ENCODE data around the gene FNDC8. TPM values are rescaled to one million over a fixed set of nuclear protein-coding genes. Genes with fewer than 3 reads are reported as not detected.
A peak's percentile ranks its signal among the peaks of the same experiment; 100 is the strongest.

The FNDC8 gene
- total and polyA plus RNA-seq, 9 of the 15 experiments (the other 6 are each of a cell fraction or from before 2014, with no cell fraction given) = 0.04 TPM; not detected in 8

DNA sequence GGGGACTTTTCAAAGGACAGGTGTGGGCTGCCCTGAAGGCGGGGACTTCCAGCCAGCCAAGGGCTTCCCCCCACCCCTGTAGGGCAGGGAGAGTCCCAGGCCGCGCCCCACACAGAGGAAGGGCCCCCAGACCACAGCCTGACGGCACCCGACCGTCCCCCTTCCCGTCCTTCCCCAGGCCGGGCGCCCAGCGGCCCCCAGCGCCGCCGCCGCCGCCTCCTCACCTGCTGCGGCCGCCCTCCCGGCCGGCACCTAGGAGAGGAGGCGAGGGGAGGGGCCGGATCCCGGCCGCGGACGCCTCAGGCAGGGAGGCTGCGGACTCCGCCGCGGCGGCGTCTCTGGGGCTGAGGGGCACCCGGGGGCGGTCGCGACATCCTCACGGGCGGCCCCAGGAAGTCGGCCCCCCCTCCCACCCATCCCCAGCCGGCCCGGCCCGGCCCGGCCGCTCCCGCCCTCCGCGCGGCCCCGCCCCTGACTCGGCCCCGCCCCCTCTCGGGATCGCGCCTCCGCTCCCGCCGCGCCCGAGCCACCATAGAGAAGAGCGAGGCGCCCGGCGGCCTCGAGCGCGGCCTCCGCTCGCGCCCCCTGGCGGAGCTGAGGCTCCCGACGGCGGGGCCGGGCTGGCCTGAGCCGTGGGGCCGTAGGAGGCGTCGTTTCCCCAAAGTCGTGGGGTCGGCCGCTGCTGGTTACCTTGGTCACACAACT, 32.4 kb upstream of the FNDC8 start:
- FAIRE-seq (no peak), DNase-seq (ENCODE audit: extremely low read depth in 1 of 4, low spot score in 3 of 4) (peak; percentile 91 to 96 (median 94)), ATAC-seq (peak; percentile 89)
- no TSS peak for BruUV-seq (replicated peaks)
- Histone ChIP-seq H3K27me3 (ENCODE audit: control insufficient read depth in 2 of 2, insufficient read depth in 2 of 2, low read length in 2 of 2) (no peaks in the 10 kb centered on the region), H3K9me1 (ENCODE audit: control insufficient read depth, insufficient read depth, low read length) (no peaks in the 10 kb centered on the region), H3K27ac (ENCODE audit: extremely low read depth, low read depth, low read length) (peak overlapping the region; percentile 78), H4K20me1 (replicated peaks; ENCODE audit: control insufficient read depth, insufficient read depth, low read length) (no peaks in the 10 kb centered on the region), H3K4me1 (replicated peaks in 1 of 2; ENCODE audit: control insufficient read depth in 2 of 2, insufficient read depth in 2 of 2, low read length in 2 of 2) (peaks cover 19 to 22% of the 10 kb centered on the region in 2 experiments), H3K36me3 (ENCODE audit: control insufficient read depth, insufficient read depth, low read length) (no peaks in the 10 kb centered on the region), H3K9me3 (replicated peaks; ENCODE audit: control insufficient read depth, insufficient read depth, low read depth, low read length) (no peaks in the 10 kb centered on the region), H3K4me2 (ENCODE audit: insufficient read depth, low read length) (peak overlapping the region; percentile 83), H3K4me3 (peak overlapping the region; percentile 87), H2AFZ (ENCODE audit: low read depth, low read length) (peak overlapping the region; percentile 94), H3K9ac (ENCODE audit: insufficient read depth in 1 of 2, low read depth in 2 of 2, low read length in 2 of 2) (peak overlapping the region; percentile 75 to 92), H3K79me2 (ENCODE audit: control insufficient read depth, insufficient read depth, low read length) (peaks cover 38% of the 10 kb centered on the region)
- CTCF ChIA-PET (ENCODE audit: low intra/inter-chr PET ratio) = interaction anchor here (0.6 to 1.0 kb wide), 3 partner anchors 31 to 660 kb away, joined by 3 to 6 read pairs (median 5); partner anchors contain the start of gene RAD51D
- in situ Hi-C loops (cut with MboI) (no loop called here), intact Hi-C loops (cut with micrococcal nuclease) (loop anchor here (2.0 to 5.0 kb wide), 3 partner anchors 24 to 107 kb away; partner anchors contain the start of gene LIG3)
- under 1% methylated on average over 27 of the region's 80 CpGs for WGBS (ENCODE audit: insufficient coverage, low coverage, missing lambda C conversion rate)
- POLR2A ChIA-PET = interaction anchor here (1.0 to 1.5 kb wide), 3 partner anchors 14 to 31 kb away, joined by 3 to 4 read pairs (median 3); partner anchors contain the start of gene RAD51D
- TF ChIP-seq RB1 (IDR thresholded peaks at IDR 0.05; ENCODE audit: low read depth) = peak; percentile 83
- peak; percentile 50; the same call in 1 of the 2 replicates for TF ChIP-seq PHF8 (IDR thresholded peaks at IDR 0.05; ENCODE audit: borderline replicate concordance, low read length)
- TF ChIP-seq TCF7L2 (IDR thresholded peaks at IDR 0.05; ENCODE audit: low read depth, low read length) = no peak
- TF ChIP-seq, protein P1, sequence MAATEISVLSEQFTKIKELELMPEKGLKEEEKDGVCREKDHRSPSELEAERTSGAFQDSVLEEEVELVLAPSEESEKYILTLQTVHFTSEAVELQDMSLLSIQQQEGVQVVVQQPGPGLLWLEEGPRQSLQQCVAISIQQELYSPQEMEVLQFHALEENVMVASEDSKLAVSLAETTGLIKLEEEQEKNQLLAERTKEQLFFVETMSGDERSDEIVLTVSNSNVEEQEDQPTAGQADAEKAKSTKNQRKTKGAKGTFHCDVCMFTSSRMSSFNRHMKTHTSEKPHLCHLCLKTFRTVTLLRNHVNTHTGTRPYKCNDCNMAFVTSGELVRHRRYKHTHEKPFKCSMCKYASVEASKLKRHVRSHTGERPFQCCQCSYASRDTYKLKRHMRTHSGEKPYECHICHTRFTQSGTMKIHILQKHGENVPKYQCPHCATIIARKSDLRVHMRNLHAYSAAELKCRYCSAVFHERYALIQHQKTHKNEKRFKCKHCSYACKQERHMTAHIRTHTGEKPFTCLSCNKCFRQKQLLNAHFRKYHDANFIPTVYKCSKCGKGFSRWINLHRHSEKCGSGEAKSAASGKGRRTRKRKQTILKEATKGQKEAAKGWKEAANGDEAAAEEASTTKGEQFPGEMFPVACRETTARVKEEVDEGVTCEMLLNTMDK (IDR thresholded peaks at IDR 0.05; ENCODE audit: borderline replicate concordance, insufficient read depth, low read depth, low read length, poor library complexity, severe bottlenecking) = peak; percentile 97
- peak; percentile 32; the same call in 1 of the 2 replicates for TF ChIP-seq ZNF24 (IDR thresholded peaks at IDR 0.05)
- TF ChIP-seq, protein P2, sequence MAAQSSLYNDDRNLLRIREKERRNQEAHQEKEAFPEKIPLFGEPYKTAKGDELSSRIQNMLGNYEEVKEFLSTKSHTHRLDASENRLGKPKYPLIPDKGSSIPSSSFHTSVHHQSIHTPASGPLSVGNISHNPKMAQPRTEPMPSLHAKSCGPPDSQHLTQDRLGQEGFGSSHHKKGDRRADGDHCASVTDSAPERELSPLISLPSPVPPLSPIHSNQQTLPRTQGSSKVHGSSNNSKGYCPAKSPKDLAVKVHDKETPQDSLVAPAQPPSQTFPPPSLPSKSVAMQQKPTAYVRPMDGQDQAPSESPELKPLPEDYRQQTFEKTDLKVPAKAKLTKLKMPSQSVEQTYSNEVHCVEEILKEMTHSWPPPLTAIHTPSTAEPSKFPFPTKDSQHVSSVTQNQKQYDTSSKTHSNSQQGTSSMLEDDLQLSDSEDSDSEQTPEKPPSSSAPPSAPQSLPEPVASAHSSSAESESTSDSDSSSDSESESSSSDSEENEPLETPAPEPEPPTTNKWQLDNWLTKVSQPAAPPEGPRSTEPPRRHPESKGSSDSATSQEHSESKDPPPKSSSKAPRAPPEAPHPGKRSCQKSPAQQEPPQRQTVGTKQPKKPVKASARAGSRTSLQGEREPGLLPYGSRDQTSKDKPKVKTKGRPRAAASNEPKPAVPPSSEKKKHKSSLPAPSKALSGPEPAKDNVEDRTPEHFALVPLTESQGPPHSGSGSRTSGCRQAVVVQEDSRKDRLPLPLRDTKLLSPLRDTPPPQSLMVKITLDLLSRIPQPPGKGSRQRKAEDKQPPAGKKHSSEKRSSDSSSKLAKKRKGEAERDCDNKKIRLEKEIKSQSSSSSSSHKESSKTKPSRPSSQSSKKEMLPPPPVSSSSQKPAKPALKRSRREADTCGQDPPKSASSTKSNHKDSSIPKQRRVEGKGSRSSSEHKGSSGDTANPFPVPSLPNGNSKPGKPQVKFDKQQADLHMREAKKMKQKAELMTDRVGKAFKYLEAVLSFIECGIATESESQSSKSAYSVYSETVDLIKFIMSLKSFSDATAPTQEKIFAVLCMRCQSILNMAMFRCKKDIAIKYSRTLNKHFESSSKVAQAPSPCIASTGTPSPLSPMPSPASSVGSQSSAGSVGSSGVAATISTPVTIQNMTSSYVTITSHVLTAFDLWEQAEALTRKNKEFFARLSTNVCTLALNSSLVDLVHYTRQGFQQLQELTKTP (IDR thresholded peaks at IDR 0.05; ENCODE audit: low read depth in 1 of 2, partially characterized antibody in 2 of 2) = no peak
- TF ChIP-seq, protein P3, sequence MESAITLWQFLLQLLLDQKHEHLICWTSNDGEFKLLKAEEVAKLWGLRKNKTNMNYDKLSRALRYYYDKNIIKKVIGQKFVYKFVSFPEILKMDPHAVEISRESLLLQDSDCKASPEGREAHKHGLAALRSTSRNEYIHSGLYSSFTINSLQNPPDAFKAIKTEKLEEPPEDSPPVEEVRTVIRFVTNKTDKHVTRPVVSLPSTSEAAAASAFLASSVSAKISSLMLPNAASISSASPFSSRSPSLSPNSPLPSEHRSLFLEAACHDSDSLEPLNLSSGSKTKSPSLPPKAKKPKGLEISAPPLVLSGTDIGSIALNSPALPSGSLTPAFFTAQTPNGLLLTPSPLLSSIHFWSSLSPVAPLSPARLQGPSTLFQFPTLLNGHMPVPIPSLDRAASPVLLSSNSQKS (CRISPR knock-in tag; IDR thresholded peaks at IDR 0.05) = no peak
- TF ChIP-seq ILK (tag; IDR thresholded peaks at IDR 0.05; ENCODE audit: borderline replicate concordance, low read depth) = no peak
- peak; percentile 70 for TF ChIP-seq MYC (IDR thresholded peaks at IDR 0.05; ENCODE audit: low read depth, low read length)
- no peak for TF ChIP-seq MYC (CRISPR knock-in tag; IDR thresholded peaks at IDR 0.05; ENCODE audit: borderline replicate concordance, low read depth)
- peak; percentile 63 for TF ChIP-seq SMC3 (conservative IDR thresholded peaks at IDR 0.05; ENCODE audit: insufficient read depth, low read depth, low read length)
